T-helper 1 cell treated with Interleukin-12 subunit alpha and Interleukin-12 subunit beta and Interleukin-4 antibody, amounts not matched to agents 30 ng/mL and 1 ng/mL, for 36 hours (primary cell): ENCODE results near the gene SLC52A1. TPM values are rescaled to one million over a fixed set of nuclear protein-coding genes. Genes with fewer than 3 reads are reported as not detected.

Source experiments
- intact Hi-C: fragments of 100-400 bp; cut with micrococcal nuclease; formaldehyde crosslinking; loops from one replicate; pipeline ENCODE4 v1.15.1; 2024
- total RNA-seq: library from RNA; stranded (reverse); gene quantifications from 2 replicates; pipeline ENCODE4 v1.2.3, GENCODE V29; 2022

Gene SLC52A1
- total RNA-seq, 1 donor from 2014 or later: 0.51 TPM

GRCh38 chr17:4994081-4994595, 41.1 kb downstream of the SLC52A1 start:
- intact Hi-C loops: no loop called here

- intact Hi-C loops: loop anchor here (1.0 to 5.0 kb wide), 6 partner anchors 9 to 124 kb away; partner anchors contain the start of genes INCA1, KIF1C, PFN1 and RNF167
Observed at GRCh38 chr17:4987767-4988567, 47.3 kb downstream of the SLC52A1 start.

GRCh38 chr17:4986951-4987766, 48.1 kb downstream of the SLC52A1 start, which contains the start of gene CAMTA2:
Gene CAMTA2, minus strand, starts transcription at chr17:4987675. Its CDS starts 1,453 bp downstream, at chr17:4986222.
- intact Hi-C loops: loop anchor here (1.0 to 5.0 kb wide), 6 partner anchors 10 to 125 kb away; partner anchors contain the start of genes INCA1, KIF1C, PFN1 and RNF167

- intact Hi-C loops: loop anchor here (2.0 to 5.0 kb wide), 2 partner anchors 78 to 126 kb away; partner anchors contain the start of gene ZNF232
Observed at GRCh38 chr17:4986403-4986802, 48.8 kb downstream of the SLC52A1 start.

Other genes starting within 250 kb of the SLC52A1 start
- gene VMO1, start 249.1 kb downstream of the SLC52A1 start, total RNA-seq: 0.51 TPM in 1 of 2 replicates, not detected in the other
- not detected in 2 replicates for gene GLTPD2, start 246.5 kb downstream of the SLC52A1 start, total RNA-seq
- 160 and 163 TPM in 2 replicates for gene PSMB6, start 239.3 kb downstream of the SLC52A1 start, total RNA-seq
- 34.8 and 37.2 TPM in 2 replicates for gene PLD2, start 228.3 kb downstream of the SLC52A1 start, total RNA-seq
- gene MINK1, start 202.1 kb downstream of the SLC52A1 start, total RNA-seq: 115 and 120 TPM in 2 replicates
- gene C17orf107, start 135.9 kb downstream of the SLC52A1 start, total RNA-seq: 0.95 and 1.3 TPM in 2 replicates
- gene CHRNE, start 132.3 kb downstream of the SLC52A1 start, total RNA-seq: 0.78 and 0.88 TPM in 2 replicates
- gene GP1BA, start 103.1 kb downstream of the SLC52A1 start, total RNA-seq: not detected in 2 replicates
- 95.7 and 96.0 TPM in 2 replicates for gene SLC25A11, start 95.4 kb downstream of the SLC52A1 start, total RNA-seq
- 267 and 323 TPM in 2 replicates for gene RNF167, start 95.2 kb downstream of the SLC52A1 start, total RNA-seq
- 2,251 and 2,270 TPM in 2 replicates for gene PFN1, start 86.9 kb downstream of the SLC52A1 start, total RNA-seq
- gene ENO3, start 84.3 kb downstream of the SLC52A1 start, total RNA-seq: 37.9 and 38.1 TPM in 2 replicates
- 60.0 and 63.9 TPM in 2 replicates for gene SPAG7, start 67.6 kb downstream of the SLC52A1 start, total RNA-seq
- gene CAMTA2, start 47.8 kb downstream of the SLC52A1 start, total RNA-seq: 88.9 and 95.0 TPM in 2 replicates
- 0.22 and 0.76 TPM in 2 replicates for gene INCA1, start 37.9 kb downstream of the SLC52A1 start, total RNA-seq
- gene KIF1C, start 37.5 kb downstream of the SLC52A1 start, total RNA-seq: 52.9 and 56.7 TPM in 2 replicates
- gene ZFP3, start 43.0 kb upstream of the SLC52A1 start, total RNA-seq: 4.3 and 4.5 TPM in 2 replicates
- gene ZNF232, start 76.5 kb upstream of the SLC52A1 start, total RNA-seq: 11.3 and 12.6 TPM in 2 replicates
- gene USP6, start 80.6 kb upstream of the SLC52A1 start, total RNA-seq: 0.02 and 0.05 TPM in 2 replicates
- 8.8 and 10.9 TPM in 2 replicates for gene ZNF594, start 156.4 kb upstream of the SLC52A1 start, total RNA-seq
- gene SCIMP, start 199.4 kb upstream of the SLC52A1 start, total RNA-seq: not detected in 2 replicates
- 38.9 and 39.1 TPM in 2 replicates for gene RABEP1, start 246.9 kb upstream of the SLC52A1 start, total RNA-seq